ENCODE data around the gene SNX15.

DNA sequence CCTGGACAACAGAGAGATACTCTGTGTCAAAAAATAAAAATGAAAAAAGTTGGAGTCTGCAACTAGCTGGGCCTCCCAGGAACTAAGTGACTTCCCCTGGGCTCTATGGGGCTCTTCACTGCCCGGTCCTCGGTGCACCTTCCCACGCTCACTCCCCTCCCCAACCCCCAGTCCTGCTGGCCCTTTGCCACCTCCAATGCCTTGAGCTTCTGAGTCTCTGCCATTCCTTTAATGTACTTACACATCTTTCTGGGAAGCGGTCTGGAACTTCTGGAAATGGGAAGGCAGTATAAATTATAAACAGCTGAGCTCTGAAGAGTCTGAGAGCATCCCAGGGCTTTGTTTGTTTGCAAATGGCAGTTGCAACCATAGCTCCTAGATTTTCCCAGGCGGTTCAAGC lies 24.5 kb upstream of the SNX15 start:
- TF ChIP-seq CTCF (IDR thresholded peaks at IDR 0.05) (no peak), EZH2 (IDR thresholded peaks at IDR 0.05; ENCODE audit: borderline replicate concordance, insufficient read depth, low read depth, low read length, poor library complexity, severe bottlenecking) (no peak)

All from B cell (primary cell).